Mammary epithelial cell (primary cell): Measurements from ENCODE around the gene BTF3L4.

ENCODE experiments used
- EZH2 ChIP-seq: IDR thresholded peaks from 2 replicates; pipeline ENCODE4 v1.6.1; 2012; ENCODE audit warnings: low read length, inconsistent platforms, borderline replicate concordance
- TF ChIP-seq, protein P1 (sequence below), 2 donors: IDR thresholded peaks in 1 of 2; conservative IDR thresholded peaks in 1 of 2; 2 replicates each; pipeline ENCODE4 v1.5.1; 2011 to 2012; ENCODE audit warnings: inconsistent platforms in 2 of 2, low read length in 2 of 2, mild to moderate bottlenecking in 2 of 2, control low read depth in 1 of 2, low read depth in 1 of 2; ENCODE audit not compliant: insufficient read depth in 1 of 2; ENCODE audit errors: extremely low read depth in 1 of 2

DNA sequence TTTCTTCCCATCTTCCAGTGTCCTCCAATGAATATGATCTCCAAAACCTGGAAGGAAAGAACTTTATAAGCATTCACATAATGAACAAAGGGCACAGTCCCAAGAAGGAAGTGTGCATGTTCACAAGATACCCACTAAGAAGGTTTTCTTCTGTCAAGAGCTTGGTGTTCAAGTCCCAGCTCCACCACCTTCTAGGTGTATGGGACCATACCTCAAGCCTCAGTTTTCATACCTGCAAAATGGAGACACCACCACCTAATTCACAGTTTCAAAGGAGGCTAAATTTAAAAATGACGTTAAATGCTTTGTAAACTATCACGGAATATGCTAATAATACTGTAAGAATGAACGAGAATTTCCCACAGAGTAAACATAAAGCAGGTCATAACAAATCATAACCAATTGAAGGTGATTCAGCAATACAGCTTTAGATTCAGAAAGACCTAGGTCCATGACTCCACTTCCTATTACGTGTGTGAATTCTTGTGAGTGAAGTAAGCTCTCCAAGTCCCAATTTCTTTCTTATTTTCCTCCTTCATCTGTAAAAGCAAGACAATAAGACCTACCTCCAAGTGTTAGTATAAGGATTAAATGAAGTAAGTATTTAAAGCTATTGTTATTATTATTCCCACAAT is 14.4 kb upstream of the BTF3L4 start:
- TF ChIP-seq, protein P1, sequence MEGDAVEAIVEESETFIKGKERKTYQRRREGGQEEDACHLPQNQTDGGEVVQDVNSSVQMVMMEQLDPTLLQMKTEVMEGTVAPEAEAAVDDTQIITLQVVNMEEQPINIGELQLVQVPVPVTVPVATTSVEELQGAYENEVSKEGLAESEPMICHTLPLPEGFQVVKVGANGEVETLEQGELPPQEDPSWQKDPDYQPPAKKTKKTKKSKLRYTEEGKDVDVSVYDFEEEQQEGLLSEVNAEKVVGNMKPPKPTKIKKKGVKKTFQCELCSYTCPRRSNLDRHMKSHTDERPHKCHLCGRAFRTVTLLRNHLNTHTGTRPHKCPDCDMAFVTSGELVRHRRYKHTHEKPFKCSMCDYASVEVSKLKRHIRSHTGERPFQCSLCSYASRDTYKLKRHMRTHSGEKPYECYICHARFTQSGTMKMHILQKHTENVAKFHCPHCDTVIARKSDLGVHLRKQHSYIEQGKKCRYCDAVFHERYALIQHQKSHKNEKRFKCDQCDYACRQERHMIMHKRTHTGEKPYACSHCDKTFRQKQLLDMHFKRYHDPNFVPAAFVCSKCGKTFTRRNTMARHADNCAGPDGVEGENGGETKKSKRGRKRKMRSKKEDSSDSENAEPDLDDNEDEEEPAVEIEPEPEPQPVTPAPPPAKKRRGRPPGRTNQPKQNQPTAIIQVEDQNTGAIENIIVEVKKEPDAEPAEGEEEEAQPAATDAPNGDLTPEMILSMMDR (conservative IDR thresholded peaks at IDR 0.05 in 1 of 2, IDR thresholded peaks at IDR 0.05 in 1 of 2; ENCODE audit: extremely low read depth in 1 of 2, insufficient read depth in 1 of 2, low read depth in 1 of 2, low read length in 2 of 2), result no peak
- TF ChIP-seq EZH2, result no peak
